A549 (cell line): ENCODE results near the gene ARHGEF1. TPM values are rescaled to one million over a fixed set of nuclear protein-coding genes. Genes with fewer than 3 reads are reported as not detected.
"Not testable (repeated sequence)": the region's sequence is repeated elsewhere in the genome, so short reads cannot be mapped to it uniquely, and the experiment has no call there.

Experiments
- ATAC-seq, 2 experiments: fragments of 200-7000 bp in 1 of 2; fragments of >200 bp in 1 of 2; cut with Nextera tagmentation in 1 of 2; cut with Tn5 transposase in 1 of 2; 3 replicates each; pipeline versions ENCODE4 v1.8.0 to v1.9.1; 2018 to 2020; ENCODE audit warnings: mild to moderate bottlenecking in 1 of 2, moderate library complexity in 1 of 2
- CTCF ChIA-PET: fragments of 300-600 bp; sonication (Branson Sonifier 250); formaldehyde crosslinking; extraction: SDS; loops from one replicate; lab custom pipeline; 2021; ENCODE audit warnings: antibody characterized with exemption, inconsistent platforms; lab: Yijun Ruan, JAX
- POLR2A ChIA-PET: fragments of 350-600 bp; formaldehyde crosslinking; extraction: SDS; loops from one replicate; lab custom pipeline; 2021; ENCODE audit warnings: antibody characterized with exemption, inconsistent platforms; lab: Yijun Ruan, JAX
- DNase-seq, 2 experiments: peaks; one replicate each; pipeline versions ENCODE4 v3.0.0 to v3.0.0-alpha.2; 2011 to 2016; ENCODE audit warnings: low read depth in 1 of 2, low spot score in 1 of 2
- FAIRE-seq: peaks from 2 replicates; lab custom pipeline; 2011; peaks lifted over from hg19 to GRCh38; lab: Jason Lieb, UNC
- H3K27ac ChIP-seq, 2 experiments: fragments of >200 bp; sonication (Bioruptor Twin); formaldehyde crosslinking; 3 replicates each; pipeline ENCODE4 v1.5.1; 2016 to 2017
- H3K4me1 ChIP-seq: fragments of >200 bp; sonication (Bioruptor Twin); formaldehyde crosslinking; 3 replicates; pipeline ENCODE4 v1.6.1; 2016
- H3K4me2 ChIP-seq: fragments of >200 bp; sonication (Bioruptor Twin); formaldehyde crosslinking; 3 replicates; pipeline ENCODE4 v1.6.1; 2016
- H3K4me3 ChIP-seq: fragments of >200 bp; sonication (Bioruptor Twin); formaldehyde crosslinking; 3 replicates; pipeline ENCODE4 v1.5.1; 2016
- H3K9me3 ChIP-seq: fragments of >200 bp; sonication (Bioruptor Twin); formaldehyde crosslinking; 3 replicates; pipeline ENCODE4 v1.6.1; 2016
- CBX2 ChIP-seq: fragments of 200-600 bp; sonication (generic); IDR thresholded peaks from 2 replicates; pipeline ENCODE4 v1.6.1; 2016; ENCODE audit warnings: low read depth, mild to moderate bottlenecking, borderline replicate concordance
- EHMT2 ChIP-seq: fragments of 200-600 bp; sonication (generic); IDR thresholded peaks from 2 replicates; pipeline ENCODE4 v1.6.1; 2016; ENCODE audit warnings: antibody characterized with exemption, low read depth, mild to moderate bottlenecking, moderate library complexity
- HEYL ChIP-seq: fragments of 250-450 bp; sonication (Bioruptor Pico); IDR thresholded peaks from 2 replicates; pipeline ENCODE4 v1.8.0; 2021; ENCODE audit warnings: mild to moderate bottlenecking, moderate library complexity
- HOXB5 ChIP-seq: fragments of 250-450 bp; sonication (Bioruptor Pico); IDR thresholded peaks from 2 replicates; pipeline ENCODE4 v1.5.0; 2020; ENCODE audit warnings: mild to moderate bottlenecking, moderate library complexity
- JUN ChIP-seq, 2 experiments: fragments of >200 bp; sonication (Bioruptor Twin); formaldehyde crosslinking; IDR thresholded peaks; 2 replicates in 1 of 2; 3 replicates in 1 of 2; pipeline ENCODE4 v1.6.1; 2016 to 2017
- JUNB ChIP-seq: fragments of >200 bp; sonication (Bioruptor Twin); formaldehyde crosslinking; IDR thresholded peaks from 2 replicates; pipeline ENCODE4 v1.6.1; 2016
- ZFP36 ChIP-seq: fragments of 450-650 bp; IDR thresholded peaks from 2 replicates; pipeline ENCODE4 v1.6.1; 2014; ENCODE audit warnings: borderline replicate concordance; ENCODE audit not compliant: partially characterized antibody
- WGBS: methylation state at CpG from one replicate; pipeline ENCODE4 v1.1.6; 2017; ENCODE audit errors: missing lambda C conversion rate; 5-methylcytosine and 5-hydroxymethylcytosine counted together
- polyA plus RNA-seq, 4 experiments: library from polyadenylated mRNA; depleted of rRNA in 3 of 4; stranded (reverse); fragments of >200 nt; fragmentation: RNase III in 1 of 4; extraction: RNeasy Plus Mini Kit Qiagen cat#74134 plus additional on column Dnase treatment in 1 of 4; gene quantifications; 2 replicates in 3 of 4; 3 replicates in 1 of 4; pipeline ENCODE4 v1.2.3, GENCODE V29; 2011 to 2017
- TF ChIP-seq, protein P1 (sequence below): fragments of 150-350 bp; IDR thresholded peaks from 2 replicates; pipeline ENCODE4 v1.6.1; 2014; ENCODE audit warnings: low read depth, mild to moderate bottlenecking, low read length
- TF ChIP-seq, protein P2 (sequence below): IDR thresholded peaks from 2 replicates; pipeline ENCODE4 v1.6.1; 2012

ARHGEF1 gene
- polyA plus RNA-seq, 2 of the 4 experiments (the other 2 are of a cell fraction), result 38.0 to 84.2 TPM

DNA sequence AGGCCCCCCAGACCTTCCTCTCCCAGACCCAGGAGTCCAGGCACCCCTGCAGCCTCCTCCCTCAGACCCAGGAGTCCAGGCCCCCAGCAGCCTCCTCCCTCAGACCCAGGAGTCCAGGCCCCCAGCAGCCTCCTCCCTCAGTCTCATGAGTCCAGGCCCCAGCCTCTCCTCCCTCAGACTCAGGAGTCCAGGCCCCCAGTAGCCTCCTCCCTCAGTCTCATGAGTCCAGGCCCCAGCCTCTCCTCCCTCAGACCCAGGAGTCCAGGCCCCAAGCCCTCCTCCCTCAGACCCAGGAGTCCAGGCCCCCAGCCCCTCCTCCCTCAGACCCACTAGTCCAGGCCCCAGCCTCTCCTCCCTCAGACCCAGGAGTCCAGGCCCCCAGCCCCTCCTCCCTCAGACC is 56.2 kb downstream of the ARHGEF1 start:
- TF ChIP-seq ZFP36, result peak; percentile 22
- TF ChIP-seq, all 56 proteins: peak for 1; not testable (repeated sequence) for 55
- not testable (repeated sequence) for H3K4me1 ChIP-seq, H3K4me2 ChIP-seq, H3K9me3 ChIP-seq, H3K4me3 ChIP-seq, FAIRE-seq, DNase-seq, H3K27ac ChIP-seq, ATAC-seq
- CTCF ChIA-PET, result interaction anchor here (1.0 to 5.3 kb wide), 3 partner anchors 9 to 66 kb away, joined by 3 to 68 read pairs (median 3); no protein-coding TSS in a partner anchor
- POLR2A ChIA-PET, result interaction anchor here (1.5 kb wide), 1 partner anchor 79 kb away, joined by 3 read pairs; the partner anchor contains the start of gene RPS19

DNA sequence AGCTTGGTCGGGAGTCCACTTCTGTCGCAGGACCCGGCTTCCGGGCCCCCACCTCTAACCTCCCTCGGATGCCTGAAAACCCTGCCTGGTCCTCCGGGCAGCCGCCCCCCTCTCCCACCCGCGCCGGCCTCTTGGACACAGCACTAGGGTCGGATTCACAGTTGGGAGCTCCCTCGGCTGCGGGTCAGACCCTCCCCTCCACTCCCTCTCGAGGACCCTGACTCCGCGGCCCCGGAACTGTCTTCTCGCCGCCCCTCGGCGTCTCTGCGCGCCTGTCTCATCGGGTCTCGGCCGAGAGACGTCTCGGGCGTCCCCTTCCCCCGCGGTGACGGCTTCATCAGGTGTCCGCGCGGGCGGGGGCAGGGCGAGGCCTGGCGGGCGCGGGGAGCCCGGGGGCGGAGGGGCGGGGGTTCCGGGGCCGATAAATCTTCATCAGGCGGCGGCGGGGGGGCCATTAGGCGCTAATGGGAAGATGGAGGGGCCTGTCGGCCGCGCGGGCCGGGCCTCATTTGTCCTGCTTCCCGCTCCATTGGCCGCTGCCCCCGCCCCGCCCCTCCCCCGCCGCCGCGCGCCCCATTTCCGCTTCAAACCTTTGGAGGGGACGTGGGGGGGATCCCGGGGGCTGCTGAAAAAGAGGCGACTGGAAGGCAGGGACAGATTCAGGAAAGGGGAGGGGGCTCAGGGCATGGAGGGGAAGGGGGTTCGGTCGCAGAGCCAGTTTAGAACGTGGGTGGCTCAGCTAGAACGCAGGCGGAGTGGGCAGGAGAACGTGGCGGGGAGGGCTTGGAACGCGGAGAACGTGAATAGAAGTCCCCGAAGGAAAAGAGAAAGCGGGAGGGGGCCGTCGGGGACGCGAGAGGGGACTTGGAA is 57.1 kb downstream of the ARHGEF1 start:
- 27% methylated on average over 48 of the region's 83 CpGs for WGBS
- Histone ChIP-seq H3K9me3 (no peaks in the 10 kb centered on the region), H3K4me2 (peak overlapping the region; percentile 94), H3K4me3 (peak overlapping the region; percentile 56)
- peak in 1 of 2 experiments; percentile 78 for DNase-seq
- no peak for FAIRE-seq
- POLR2A ChIA-PET, result interaction anchor here (1.5 kb wide), 1 partner anchor 80 kb away, joined by 3 read pairs; the partner anchor contains the start of gene RPS19
- TF ChIP-seq JUN (IDR thresholded peaks at IDR 0.05), result no peak; a peak in 2 of 5 replicates
- TF ChIP-seq, protein P1, sequence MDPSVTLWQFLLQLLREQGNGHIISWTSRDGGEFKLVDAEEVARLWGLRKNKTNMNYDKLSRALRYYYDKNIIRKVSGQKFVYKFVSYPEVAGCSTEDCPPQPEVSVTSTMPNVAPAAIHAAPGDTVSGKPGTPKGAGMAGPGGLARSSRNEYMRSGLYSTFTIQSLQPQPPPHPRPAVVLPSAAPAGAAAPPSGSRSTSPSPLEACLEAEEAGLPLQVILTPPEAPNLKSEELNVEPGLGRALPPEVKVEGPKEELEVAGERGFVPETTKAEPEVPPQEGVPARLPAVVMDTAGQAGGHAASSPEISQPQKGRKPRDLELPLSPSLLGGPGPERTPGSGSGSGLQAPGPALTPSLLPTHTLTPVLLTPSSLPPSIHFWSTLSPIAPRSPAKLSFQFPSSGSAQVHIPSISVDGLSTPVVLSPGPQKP, result no peak
- no peak for TF ChIP-seq HOXB5
- no peak for TF ChIP-seq EHMT2
- TF ChIP-seq CBX2, result no peak
- no peak for TF ChIP-seq HEYL (CRISPR knock-in tag)
- no peak for TF ChIP-seq JUNB
- TF ChIP-seq, protein P2, sequence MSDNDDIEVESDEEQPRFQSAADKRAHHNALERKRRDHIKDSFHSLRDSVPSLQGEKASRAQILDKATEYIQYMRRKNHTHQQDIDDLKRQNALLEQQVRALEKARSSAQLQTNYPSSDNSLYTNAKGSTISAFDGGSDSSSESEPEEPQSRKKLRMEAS, result 0 out of 2 replicates have a peak, but pooled peaks have one; percentile 34
- TF ChIP-seq, all 56 proteins: peak for 1
- peak in 1 of 2 experiments; percentile 12; a peak in 2 of 6 replicates for ATAC-seq
- CTCF ChIA-PET, result interaction anchor here (0.8 to 5.3 kb wide), 5 partner anchors 10 to 67 kb away, joined by 3 to 68 read pairs (median 3); no protein-coding TSS in a partner anchor
- H3K4me1 ChIP-seq, result peaks cover 9% of the 10 kb centered on the region; the same call in 1 of the 3 replicates
- peak overlapping the region; percentile 74 to 90 for H3K27ac ChIP-seq

DNA sequence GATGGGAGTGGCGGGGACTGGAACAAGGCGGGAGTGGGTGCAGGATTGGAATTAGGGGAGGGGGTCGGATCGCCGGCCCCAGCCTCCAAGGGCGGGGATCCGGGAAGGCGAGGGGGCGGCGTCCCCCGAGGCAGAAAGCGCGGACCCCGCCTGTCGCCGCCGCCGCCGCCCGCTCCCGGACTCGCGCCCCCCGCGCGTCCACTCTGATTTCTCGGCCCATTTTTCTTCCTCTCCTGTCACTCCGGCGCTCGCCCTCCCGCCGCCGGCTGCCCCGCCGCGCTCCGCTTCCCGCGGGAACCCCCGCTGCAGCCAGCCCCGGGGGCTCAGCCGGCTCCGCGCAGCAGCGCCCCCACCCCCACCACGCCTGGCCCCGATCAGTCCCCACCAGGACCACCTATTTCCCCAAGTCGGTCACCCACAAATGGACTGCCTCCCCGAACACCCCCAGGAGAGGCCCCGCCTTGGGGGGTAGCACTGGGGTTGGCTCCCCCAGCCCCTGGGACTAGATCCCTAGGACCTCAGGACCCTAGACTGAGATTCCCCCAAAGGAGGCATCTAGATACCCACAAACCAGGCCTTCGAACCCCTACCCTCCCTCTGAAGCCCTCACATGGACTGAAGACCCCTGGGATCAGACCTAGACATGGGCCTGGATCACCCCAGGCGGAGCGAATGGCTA is 57.9 kb downstream of the ARHGEF1 start:
- no peak for FAIRE-seq
- Histone ChIP-seq H3K27ac (peak overlapping the region; percentile 74 to 90), H3K4me1 (peaks cover 9% of the 10 kb centered on the region; the same call in 1 of the 3 replicates), H3K4me2 (peak overlapping the region; percentile 94), H3K9me3 (no peaks in the 10 kb centered on the region), H3K4me3 (peak overlapping the region; percentile 56)
- TF ChIP-seq, protein P1, result no peak
- TF ChIP-seq, protein P2, result 0 out of 2 replicates have a peak, but pooled peaks have one; percentile 2
- WGBS, result 65% methylated on average over 50 of the region's 53 CpGs
- CTCF ChIA-PET, result interaction anchor here (0.8 to 8.7 kb wide), 5 partner anchors 11 to 138 kb away, joined by 3 to 97 read pairs (median 3); no protein-coding TSS in a partner anchor
- POLR2A ChIA-PET, result interaction anchor here (0.7 to 1.5 kb wide), 3 partner anchors 18 to 81 kb away, joined by 3 read pairs; partner anchors contain the start of gene RPS19
- ATAC-seq, result no peak
- no peak for DNase-seq
